HEK293T (cell line): Measurements from ENCODE around the gene TEX50.
"Not testable (repeated sequence)": the region's sequence is repeated elsewhere in the genome, so short reads cannot be mapped to it uniquely, and the experiment has no call there.

ENCODE experiments used
- CTCF ChIA-PET: fragments of 350-600 bp; formaldehyde crosslinking; extraction: SDS; loops from one replicate; lab custom pipeline; 2021; ENCODE audit warnings: antibody characterized with exemption, inconsistent platforms; lab: Yijun Ruan, JAX
- POLR2A ChIA-PET: fragments of 350-600 bp; formaldehyde crosslinking; extraction: SDS; loops from one replicate; lab custom pipeline; 2020; ENCODE audit warnings: antibody characterized with exemption, inconsistent platforms; lab: Yijun Ruan, JAX
- DNase-seq: peaks from one replicate; pipeline ENCODE4 v3.0.0; 2012; ENCODE audit warnings: mixed read lengths; ENCODE audit errors: extremely low spot score
- ARNT ChIP-seq: fragments of 450-650 bp; IDR thresholded peaks from 2 replicates; pipeline ENCODE4 v1.6.1; 2017; ENCODE audit warnings: mild to moderate bottlenecking
- BHLHE40 ChIP-seq: fragments of 450-650 bp; IDR thresholded peaks from 2 replicates; pipeline ENCODE4 v1.6.1; 2016; ENCODE audit warnings: mild to moderate bottlenecking, moderate library complexity, borderline replicate concordance
- CTBP1 ChIP-seq: fragments of 450-650 bp; IDR thresholded peaks from 2 replicates; pipeline ENCODE4 v1.6.1; 2016; ENCODE audit warnings: borderline replicate concordance
- ELF4 ChIP-seq: fragments of 450-650 bp; IDR thresholded peaks from 2 replicates; pipeline ENCODE4 v1.6.1; 2017; ENCODE audit warnings: antibody characterized with exemption
- FOXA1 ChIP-seq: fragments of 450-650 bp; IDR thresholded peaks from 2 replicates; pipeline ENCODE4 v1.6.1; 2016; ENCODE audit warnings: mild to moderate bottlenecking
- FOXK2 ChIP-seq: fragments of 450-650 bp; IDR thresholded peaks from 2 replicates; pipeline ENCODE4 v1.6.1; 2016; ENCODE audit warnings: mild to moderate bottlenecking
- FOXM1 ChIP-seq: fragments of 450-650 bp; IDR thresholded peaks from 2 replicates; pipeline ENCODE4 v1.6.1; 2017; ENCODE audit warnings: mild to moderate bottlenecking, borderline replicate concordance
- HDGF ChIP-seq: fragments of 450-650 bp; IDR thresholded peaks from 2 replicates; pipeline ENCODE4 v1.6.1; 2017; ENCODE audit warnings: antibody characterized with exemption, borderline replicate concordance
- L3MBTL2 ChIP-seq: fragments of 450-650 bp; conservative IDR thresholded peaks from 2 replicates; pipeline ENCODE4 v1.6.1; 2016; ENCODE audit warnings: mild to moderate bottlenecking
- LEF1 ChIP-seq: fragments of 450-650 bp; IDR thresholded peaks from 2 replicates; pipeline ENCODE4 v1.6.1; 2017; ENCODE audit warnings: mild to moderate bottlenecking, borderline replicate concordance
- NFRKB ChIP-seq: fragments of 450-650 bp; IDR thresholded peaks from 2 replicates; pipeline ENCODE4 v1.6.1; 2016; ENCODE audit warnings: mild to moderate bottlenecking, moderate library complexity
- PKNOX1 ChIP-seq: fragments of 450-650 bp; IDR thresholded peaks from 2 replicates; pipeline ENCODE4 v1.6.1; 2016
- SP1 ChIP-seq: fragments of 450-650 bp; IDR thresholded peaks from 2 replicates; pipeline ENCODE4 v1.6.1; 2017
- SUZ12 ChIP-seq: fragments of 450-650 bp; IDR thresholded peaks from 2 replicates; pipeline ENCODE4 v1.6.1; 2016; ENCODE audit warnings: mild to moderate bottlenecking
- TARDBP ChIP-seq: fragments of 450-650 bp; IDR thresholded peaks from 2 replicates; pipeline ENCODE4 v1.6.1; 2016
- ZNF384 ChIP-seq: fragments of 450-650 bp; IDR thresholded peaks from 2 replicates; pipeline ENCODE4 v1.6.1; 2016

TEX50 gene

DNA sequence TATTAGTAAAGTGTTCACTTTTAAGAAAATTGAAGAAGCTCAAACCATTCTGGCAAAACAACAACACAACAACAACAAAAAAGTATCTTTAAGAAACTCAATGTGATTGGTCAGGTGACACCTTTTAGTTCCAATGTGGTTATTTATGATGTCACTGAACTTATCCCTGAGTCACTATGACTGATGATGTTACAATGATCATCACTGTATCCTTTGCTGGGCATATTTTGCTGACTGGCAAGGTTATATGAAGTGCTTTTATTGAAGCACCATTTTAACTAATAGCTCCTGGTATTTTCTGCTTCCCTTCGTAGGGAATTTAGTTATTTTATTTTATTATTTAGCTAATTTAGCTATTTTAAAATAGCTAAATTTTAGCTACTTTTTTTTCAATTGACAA, at the start of gene TEX50:
TSS of gene TEX50 (plus strand) at position 223 of the 400 bp plus-strand sequence. CDS start 184 bp downstream, outside the sequence.
- no peak for DNase-seq
- POLR2A ChIA-PET: no interaction called here
- CTCF ChIA-PET: no interaction called here
- TF ChIP-seq FOXA1 (no peak), CTBP1 (no peak), BHLHE40 (no peak), FOXM1 (no peak), ZNF384 (no peak), HDGF (no peak), NFRKB (no peak), ELF4 (no peak), LEF1 (no peak), SUZ12 (no peak), L3MBTL2 (no peak), PKNOX1 (no peak), FOXK2 (no peak), ARNT (no peak), TARDBP (no peak), SP1 (no peak)

GRCh38 chr1:173590557-173590956, 44.6 kb upstream of the TEX50 start:
- ChIA-PET CTCF (no interaction called here), POLR2A (no interaction called here)
- TF ChIP-seq TARDBP (no peak), LEF1 (no peak), BHLHE40 (no peak), FOXK2 (no peak), ZNF384 (no peak), NFRKB (no peak), SUZ12 (no peak), ARNT (no peak), FOXA1 (no peak), SP1 (no peak), HDGF (no peak), ELF4 (no peak), L3MBTL2 (no peak), PKNOX1 (no peak), CTBP1 (no peak), FOXM1 (no peak)
- DNase-seq: no peak

DNA sequence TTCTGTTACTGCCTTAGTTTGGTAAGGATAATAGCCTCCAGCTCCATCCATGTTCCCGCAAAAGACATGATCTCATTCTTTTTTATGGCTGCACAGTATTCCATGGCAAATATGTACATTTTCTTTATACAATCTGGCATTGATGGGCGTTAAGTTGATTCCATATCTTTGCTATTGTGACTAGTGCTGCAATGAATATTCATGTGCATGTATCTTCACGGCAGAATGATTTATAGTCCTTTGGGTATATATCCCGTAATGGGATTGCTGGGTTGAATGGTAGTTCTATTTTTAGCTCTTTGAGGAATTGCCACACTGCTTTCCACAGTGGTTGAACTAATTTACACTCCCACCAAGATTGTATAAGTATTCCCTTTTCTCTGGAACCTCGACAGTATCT, 44.0 kb upstream of the TEX50 start:
- TF ChIP-seq PKNOX1: peak; percentile 56
- CTCF ChIA-PET, DNase-seq, POLR2A ChIA-PET: not testable (repeated sequence)

DNA sequence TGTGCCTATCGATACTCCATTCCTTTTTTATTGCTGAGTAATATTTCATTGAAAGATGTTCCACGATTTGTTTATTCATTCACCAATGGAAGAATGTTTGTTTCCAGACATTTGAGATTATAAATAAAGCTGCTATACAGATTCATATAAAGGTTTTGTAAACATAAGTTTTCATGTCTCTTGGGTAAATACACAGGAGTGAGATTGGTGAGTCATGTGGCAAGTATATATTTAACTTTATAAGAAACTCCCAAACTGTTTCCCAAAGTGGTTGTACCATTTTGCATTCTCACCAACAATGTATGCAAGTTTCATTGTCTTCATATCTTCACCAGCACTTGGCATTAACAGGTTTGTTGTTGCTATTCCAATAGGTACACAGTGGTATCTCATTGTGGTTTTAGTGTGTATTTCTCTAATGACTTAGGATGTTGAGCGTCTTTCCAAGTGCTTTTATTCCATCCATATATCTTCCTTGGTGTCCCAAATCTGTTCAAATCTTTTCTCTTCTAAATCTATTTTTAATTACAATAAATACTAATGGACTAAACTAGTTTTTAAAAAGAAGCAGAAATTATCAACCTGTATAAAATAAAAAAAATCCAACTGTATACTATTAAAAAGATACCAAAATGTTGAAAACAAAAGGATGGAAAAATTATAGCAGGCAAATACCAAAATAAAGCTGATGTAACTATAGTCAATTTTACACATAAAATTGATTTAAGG, 38.9 kb upstream of the TEX50 start:
- POLR2A ChIA-PET: no interaction called here
- TF ChIP-seq TARDBP: no peak
- no peak for TF ChIP-seq ZNF384
- TF ChIP-seq L3MBTL2: no peak
- TF ChIP-seq FOXK2: no peak
- no peak for TF ChIP-seq CTBP1
- TF ChIP-seq BHLHE40: no peak
- TF ChIP-seq HDGF: no peak
- TF ChIP-seq PKNOX1: no peak
- no peak for TF ChIP-seq SUZ12
- TF ChIP-seq NFRKB: no peak
- no peak for TF ChIP-seq LEF1
- TF ChIP-seq FOXA1: no peak
- no peak for TF ChIP-seq SP1
- no peak for TF ChIP-seq FOXM1
- no peak for TF ChIP-seq ARNT
- no peak for TF ChIP-seq ELF4
- DNase-seq: no peak
- CTCF ChIA-PET: no interaction called here

DNA sequence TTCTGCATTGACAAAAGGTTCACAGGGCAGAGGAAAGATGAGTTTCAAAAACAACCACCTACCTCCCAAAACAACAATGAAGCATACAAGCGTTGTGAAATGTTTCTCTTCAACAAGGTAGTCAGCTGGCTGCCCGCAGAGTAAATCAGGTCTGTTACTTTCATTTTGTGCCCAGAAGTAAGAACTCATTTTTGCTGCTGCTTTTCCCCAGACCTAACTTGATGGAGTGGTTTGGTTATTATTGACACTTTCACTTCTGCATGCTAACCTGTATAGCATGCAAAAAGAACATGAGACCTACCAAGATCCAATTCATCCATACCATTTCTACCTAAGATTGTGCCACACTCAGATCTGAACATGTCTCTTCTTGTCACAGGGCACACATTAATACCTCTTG, 33.5 kb upstream of the TEX50 start:
- CTCF ChIA-PET: no interaction called here
- TF ChIP-seq CTBP1 (no peak), FOXA1 (no peak), FOXK2 (no peak), ELF4 (no peak), BHLHE40 (no peak), TARDBP (no peak), HDGF (no peak), LEF1 (no peak), PKNOX1 (no peak), NFRKB (no peak), SP1 (no peak), L3MBTL2 (no peak)
- DNase-seq: no peak
- POLR2A ChIA-PET: no interaction called here
